ENCODE measurements around the gene NAP1L4.
"Not testable (repeated sequence)": the region's sequence is repeated elsewhere in the genome, so short reads cannot be mapped to it uniquely, and the experiment has no call there.

GRCh38 chr11:2937641-2938457 is 54.3 kb downstream of the NAP1L4 start:
- TF ChIP-seq CTCF (IDR thresholded peaks at IDR 0.05; ENCODE audit: low read depth, low read length); EZH2phosphoT487 (IDR thresholded peaks at IDR 0.05; ENCODE audit: low read depth): not testable (repeated sequence)

Measured in OCI-LY3 (cell line).